HG02840 (cell line): ENCODE measurements around the gene TDO2.
"Not testable (repeated sequence)": the region's sequence is repeated elsewhere in the genome, so short reads cannot be mapped to it uniquely, and the experiment has no call there.

ENCODE experiments used
- ATAC-seq: cut with Tn5 transposase; IDR thresholded peaks from one replicate; pipeline ENCODE4 v1.9.1; 2021; ENCODE audit warnings: mild to moderate bottlenecking, moderate library complexity, moderate number of reproducible peaks; ENCODE audit not compliant: unreplicated experiment, low FRiP score

TDO2 gene

GRCh38 chr4:155903453-155903852 is at the start of gene TDO2:
Gene TDO2 (plus strand): TSS chr4:155903696. CDS start chr4:155903759, 63 bp downstream.
- no peak for ATAC-seq

GRCh38 chr4:155854582-155855226 is 48.8 kb upstream of the TDO2 start:
- no peak for ATAC-seq

GRCh38 chr4:155855897-155856296 is 47.6 kb upstream of the TDO2 start:
- no peak for ATAC-seq

- no peak for ATAC-seq
Observed at GRCh38 chr4:155866177-155866576, 37.3 kb upstream of the TDO2 start, which contains the start of gene ASIC5. Gene ASIC5 (minus strand): TSS chr4:155866277. CDS start chr4:155866226, 51 bp downstream.

- ATAC-seq = no peak
Observed at GRCh38 chr4:155875878-155876277, 27.6 kb upstream of the TDO2 start.

- ATAC-seq = no peak
Observed at GRCh38 chr4:155877971-155878370, 25.5 kb upstream of the TDO2 start.

GRCh38 chr4:155878611-155879010 is 24.9 kb upstream of the TDO2 start:
- no peak for ATAC-seq

- ATAC-seq = no peak
Observed at GRCh38 chr4:155879767-155880166, 23.7 kb upstream of the TDO2 start.

GRCh38 chr4:155881555-155881954 is 21.9 kb upstream of the TDO2 start:
- ATAC-seq = no peak

- no peak for ATAC-seq
Observed at GRCh38 chr4:155883895-155884294, 19.6 kb upstream of the TDO2 start.

- no peak for ATAC-seq
Observed at GRCh38 chr4:155885666-155886065, 17.8 kb upstream of the TDO2 start.

GRCh38 chr4:155887045-155887444 is 16.5 kb upstream of the TDO2 start:
- no peak for ATAC-seq

- no peak for ATAC-seq
Observed at GRCh38 chr4:155887847-155888570, 15.5 kb upstream of the TDO2 start.

GRCh38 chr4:155889031-155889793 is 14.3 kb upstream of the TDO2 start:
- peak; percentile 74 for ATAC-seq

- no peak for ATAC-seq
Observed at GRCh38 chr4:155889946-155890345, 13.6 kb upstream of the TDO2 start.

GRCh38 chr4:155891058-155891457 is 12.4 kb upstream of the TDO2 start:
- ATAC-seq = no peak

GRCh38 chr4:155898371-155898770 is 5.1 kb upstream of the TDO2 start:
- not testable (repeated sequence) for ATAC-seq

- ATAC-seq = no peak
Observed at GRCh38 chr4:155899891-155900290, 3.6 kb upstream of the TDO2 start.

- no peak for ATAC-seq
Observed at GRCh38 chr4:155900381-155900780, 3.1 kb upstream of the TDO2 start.

- no peak for ATAC-seq
Observed at GRCh38 chr4:155901013-155901412, 2.5 kb upstream of the TDO2 start.

- no peak for ATAC-seq
Observed at GRCh38 chr4:155904331-155904730, 835 bp downstream of the TDO2 start.
